SIG-M5 treated with dmso at 0.1 percent for 504 hours (cell line): ENCODE measurements around the gene INHA.

Experiments
- DNase-seq: peaks from one replicate; lab custom pipeline; 2025; ENCODE audit not compliant: unreplicated experiment; lab: John Stamatoyannopoulos, UW

INHA gene

GRCh38 chr2:219539926-219540678, 32.0 kb upstream of the INHA start:
- no peak for DNase-seq

DNA sequence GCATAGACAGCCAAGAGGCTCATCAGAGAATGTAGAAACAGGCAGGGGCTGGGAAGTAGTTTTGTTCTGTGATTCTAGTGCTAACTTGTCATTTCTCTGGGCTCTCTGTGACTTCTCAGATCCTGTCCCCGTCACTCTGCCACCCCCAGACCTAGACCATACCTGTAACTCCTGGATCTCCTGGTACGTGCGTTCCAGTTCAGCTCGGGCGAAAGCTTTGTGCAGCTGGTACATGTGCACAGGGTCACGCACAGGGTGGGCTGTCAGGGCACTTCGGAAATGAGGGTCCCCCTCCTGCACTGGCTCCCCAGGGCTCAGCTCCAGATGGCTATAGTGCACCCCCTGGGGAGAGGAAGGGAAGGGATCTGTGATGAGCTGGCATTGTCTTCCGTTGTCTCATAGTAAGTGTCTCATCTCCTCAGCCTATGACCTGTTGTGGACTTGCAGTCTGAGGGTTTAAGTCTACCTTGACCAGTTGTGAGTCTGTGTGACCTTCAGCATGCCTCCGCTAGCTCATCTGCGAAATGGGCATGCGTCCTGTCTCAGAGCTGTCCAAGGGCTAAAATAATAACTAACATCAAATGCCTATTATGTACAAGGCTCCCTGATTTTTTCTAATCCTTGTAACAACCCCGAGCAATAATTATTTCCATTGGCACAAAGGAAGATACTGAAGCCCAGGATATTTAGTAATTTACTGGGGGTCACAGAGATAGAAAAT, 31.2 kb upstream of the INHA start:
- DNase-seq: no peak

DNA sequence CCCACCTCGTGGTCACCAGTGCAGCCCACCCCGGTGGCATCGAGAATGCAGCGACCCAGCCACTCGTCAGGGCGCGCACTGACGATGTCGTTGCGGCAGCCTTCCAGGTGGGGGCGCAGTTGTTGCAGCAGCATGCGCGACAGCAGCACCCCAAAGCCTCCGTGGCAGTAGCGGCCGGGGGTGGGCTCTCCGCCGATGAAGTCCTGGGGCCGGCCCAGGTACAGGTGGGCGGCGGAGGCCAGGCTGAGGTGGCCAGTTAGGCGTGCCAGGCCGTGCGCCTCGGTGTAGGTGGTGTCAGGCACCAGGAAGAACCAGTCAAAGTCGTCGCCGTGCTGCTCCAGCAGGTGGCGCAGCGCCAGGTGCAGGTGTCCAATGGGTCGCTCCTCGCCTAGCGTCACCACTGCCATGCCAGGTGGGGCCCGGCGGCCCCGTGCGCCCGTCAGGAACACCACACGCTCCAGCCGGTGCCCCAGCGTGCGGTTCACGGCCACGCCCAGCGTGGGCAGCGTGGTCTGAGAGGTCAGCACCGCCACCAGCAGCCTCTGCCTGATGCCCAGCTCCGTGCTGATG, 30.4 kb upstream of the INHA start:
- peak; percentile 66 for DNase-seq

GRCh38 chr2:219542931-219543595, 29.0 kb upstream of the INHA start:
- no peak for DNase-seq

GRCh38 chr2:219543596-219544358, 28.3 kb upstream of the INHA start, which contains the start of the genes CHPF and TMEM198:
TSS of gene CHPF (minus strand) at chr2:219543809. CDS start at chr2:219543538, 271 bp downstream.
TSS of gene TMEM198 (plus strand) at chr2:219544028. CDS start at chr2:219544728, 700 bp downstream.
- peak; percentile 93 for DNase-seq

DNA sequence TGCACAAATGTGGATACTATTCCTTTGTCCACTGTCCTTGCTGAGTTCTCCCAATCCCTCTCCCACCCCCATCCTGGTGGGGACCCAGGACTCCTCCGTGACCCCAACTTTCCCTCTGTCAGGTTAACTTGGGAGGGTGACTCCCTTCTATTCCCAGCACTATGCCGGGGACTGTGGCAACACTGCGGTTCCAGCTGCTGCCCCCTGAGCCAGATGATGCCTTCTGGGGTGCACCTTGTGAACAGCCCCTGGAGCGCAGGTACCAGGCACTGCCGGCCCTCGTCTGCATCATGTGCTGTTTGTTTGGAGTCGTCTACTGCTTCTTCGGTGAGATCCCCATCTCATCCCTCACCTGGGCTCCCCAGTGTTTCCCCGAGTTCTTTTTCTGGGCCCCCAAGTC, 27.5 kb upstream of the INHA start:
- no peak for DNase-seq

- DNase-seq: no peak
Measured at GRCh38 chr2:219545295-219545942, 26.7 kb upstream of the INHA start.

- DNase-seq: no peak
Measured at GRCh38 chr2:219545943-219546352, 26.2 kb upstream of the INHA start.

- no peak for DNase-seq
Measured at GRCh38 chr2:219547621-219548020, 24.5 kb upstream of the INHA start.

DNA sequence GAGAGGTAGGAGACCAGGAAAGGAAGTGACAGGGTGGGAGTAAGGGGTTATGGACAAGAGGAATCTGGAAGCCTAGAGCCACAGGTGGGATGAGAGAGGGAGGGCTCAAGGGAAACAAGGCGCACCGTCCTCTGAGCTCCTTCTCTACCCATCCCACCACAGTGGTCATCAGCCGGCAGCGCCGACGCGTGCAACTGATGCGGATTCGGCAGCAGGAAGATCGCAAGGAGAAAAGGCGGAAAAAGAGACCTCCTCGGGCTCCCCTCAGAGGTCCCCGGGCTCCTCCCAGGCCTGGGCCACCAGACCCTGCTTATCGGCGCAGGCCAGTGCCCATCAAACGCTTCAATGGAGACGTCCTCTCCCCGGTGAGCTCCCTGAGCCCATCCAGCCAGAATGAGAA, 23.1 kb upstream of the INHA start:
- no peak for DNase-seq

DNA sequence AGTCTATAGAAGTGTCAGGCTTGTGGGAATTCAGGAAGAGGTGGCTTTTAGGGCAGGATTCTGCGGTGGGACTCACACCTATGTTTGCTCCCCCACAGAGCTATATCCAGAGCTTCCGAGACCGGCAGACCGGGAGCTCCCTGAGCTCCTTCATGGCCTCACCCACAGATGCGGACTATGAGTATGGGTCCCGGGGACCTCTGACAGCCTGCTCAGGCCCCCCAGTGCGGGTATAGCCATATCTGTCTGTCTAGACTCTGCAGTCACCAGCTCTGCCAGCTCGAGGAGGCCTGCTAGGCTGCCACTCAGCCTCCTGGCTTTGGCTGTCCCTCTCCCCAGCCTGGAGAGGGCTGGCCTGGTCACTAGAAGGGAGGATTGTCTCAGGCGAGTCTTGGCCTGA, 22.5 kb upstream of the INHA start:
- DNase-seq: no peak

DNA sequence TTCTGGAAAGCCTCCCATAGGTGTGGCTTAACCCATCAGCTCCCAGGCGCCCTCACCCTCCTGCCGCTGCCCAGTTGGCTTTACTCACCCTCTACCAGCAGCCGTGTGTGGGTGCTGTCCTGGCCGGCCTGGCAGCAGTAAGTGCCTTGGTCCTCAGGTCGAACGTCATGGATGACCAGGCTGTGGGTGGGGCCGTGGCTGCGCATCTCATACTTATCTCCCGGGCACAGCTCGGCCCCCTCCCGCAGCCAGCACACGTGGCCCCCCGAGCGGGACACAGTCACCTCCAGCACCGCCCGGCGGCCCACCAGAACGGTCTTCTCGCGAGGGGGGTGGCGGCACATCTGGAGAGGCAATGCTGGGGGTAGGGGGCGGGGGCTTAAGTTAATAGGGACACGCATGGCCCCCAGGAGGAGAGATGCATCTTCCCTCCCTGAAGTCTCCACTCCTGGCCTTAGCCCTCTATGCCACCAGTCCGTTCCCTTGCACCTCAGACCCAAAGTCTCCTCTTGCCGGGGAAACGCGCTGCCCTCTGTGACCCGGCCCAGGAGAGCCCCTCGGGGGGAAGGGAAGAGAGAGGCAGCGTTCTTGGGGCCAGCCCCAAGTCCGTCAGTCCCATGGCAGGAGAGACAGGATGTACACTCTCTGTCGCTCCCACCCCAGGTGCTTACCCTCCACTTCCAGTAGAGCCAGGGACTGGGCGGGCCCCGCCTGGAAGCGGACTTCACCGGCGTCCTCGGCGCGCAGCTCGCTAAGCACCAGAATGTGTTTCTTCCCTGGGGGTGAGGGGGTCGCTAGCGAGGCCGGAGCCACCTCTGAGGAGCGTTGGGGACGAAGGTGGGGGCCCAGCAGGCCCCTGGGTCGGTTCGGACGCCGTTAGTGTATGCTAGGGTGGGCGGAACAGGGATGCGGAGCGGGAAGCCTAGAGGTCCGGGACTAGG, 20.4 kb upstream of the INHA start:
- no peak for DNase-seq

DNA sequence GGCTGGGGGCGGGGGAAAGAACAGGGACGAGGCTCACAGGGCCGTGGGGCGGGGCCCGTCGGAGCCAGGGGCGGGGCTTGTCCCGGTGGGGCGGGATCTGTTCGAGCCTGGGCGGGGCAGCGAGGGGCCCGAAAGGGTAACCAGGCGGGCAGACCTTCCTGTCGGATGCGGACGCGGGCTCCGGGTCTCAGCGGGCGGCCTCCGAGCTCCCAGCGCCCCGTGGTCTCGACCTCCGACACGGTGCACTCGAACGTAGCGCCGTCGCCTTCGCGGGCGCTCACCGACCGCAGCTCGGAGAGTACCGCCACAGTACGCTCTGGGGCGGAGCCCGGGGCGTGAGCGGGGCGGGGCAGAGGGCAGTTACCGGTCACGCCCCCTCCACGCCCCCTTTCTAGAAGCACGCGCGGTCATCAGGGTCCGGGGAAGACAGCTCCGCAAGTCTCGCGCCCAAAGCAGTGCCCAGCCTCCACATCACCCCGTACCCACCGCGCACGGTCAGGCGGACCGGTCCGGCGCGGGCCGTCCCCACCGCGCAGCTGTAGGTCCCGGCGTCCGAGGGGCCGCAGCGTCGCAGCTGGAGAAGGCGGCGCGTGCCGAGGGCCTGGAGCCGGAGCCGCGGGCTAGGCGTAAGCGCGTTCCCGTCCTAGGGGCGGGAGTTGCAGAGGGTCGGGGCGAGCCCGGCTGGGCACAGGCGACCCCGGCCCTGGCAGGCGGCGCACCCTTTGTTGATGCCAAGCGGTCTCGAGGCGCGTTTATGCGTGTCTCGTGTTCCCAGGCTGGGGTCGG, 19.5 kb upstream of the INHA start:
- peak; percentile 50 for DNase-seq

DNA sequence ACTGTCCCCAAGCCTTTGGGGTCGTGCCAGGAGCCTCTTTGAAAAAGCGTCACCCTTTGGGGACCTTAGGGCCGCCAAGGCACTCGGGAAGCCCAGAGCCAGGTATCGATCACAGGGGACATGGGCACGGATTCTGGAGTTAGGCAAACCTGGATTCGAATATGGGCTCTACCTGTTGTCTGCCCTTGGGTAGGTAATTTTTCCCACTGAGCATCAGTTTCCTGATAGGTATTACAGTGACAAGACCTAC, 19.0 kb upstream of the INHA start:
- no peak for DNase-seq

DNA sequence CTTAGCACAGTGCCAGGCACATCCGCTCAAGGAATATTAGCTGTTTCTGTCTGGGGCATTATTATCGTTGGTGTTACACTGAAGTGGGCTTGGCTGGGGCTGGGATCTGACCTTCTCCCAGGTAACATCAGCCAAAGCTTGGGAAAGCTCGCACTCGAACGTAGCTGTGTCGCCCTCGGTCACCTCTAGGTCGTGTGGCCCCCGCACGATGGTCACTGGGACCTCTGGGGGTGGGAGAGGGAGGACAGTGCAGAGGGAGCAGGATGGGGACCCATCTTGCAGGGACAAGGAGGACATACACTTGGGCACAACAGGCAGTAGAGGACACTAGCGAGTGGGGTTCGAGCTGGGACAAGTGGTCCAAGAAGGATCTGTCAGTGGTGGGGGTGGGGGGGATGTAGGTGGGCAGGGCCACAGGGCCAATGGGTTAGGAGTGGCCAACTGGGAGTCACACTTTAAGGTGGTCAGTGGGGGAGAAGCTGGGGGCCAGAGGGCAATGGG, 18.6 kb upstream of the INHA start:
- no peak for DNase-seq

GRCh38 chr2:219554350-219554749, 17.8 kb upstream of the INHA start:
- DNase-seq: no peak

- DNase-seq: no peak
Measured at GRCh38 chr2:219555956-219556355, 16.2 kb upstream of the INHA start.

GRCh38 chr2:219556413-219556812, 15.7 kb upstream of the INHA start:
- DNase-seq: no peak

- no peak for DNase-seq
Measured at GRCh38 chr2:219557320-219557719, 14.8 kb upstream of the INHA start.
